Effector CD4-positive, alpha-beta T cell (primary cell): Measurements from ENCODE around the gene FDX2. TPM values are rescaled to one million over a fixed set of nuclear protein-coding genes. Genes with fewer than 3 reads are reported as not detected.
A peak's percentile ranks its signal among the peaks of the same experiment; 100 is the strongest.
"Not testable (repeated sequence)": the region's sequence is repeated elsewhere in the genome, so short reads cannot be mapped to it uniquely, and the experiment has no call there.

Source experiments
- DNase-seq: peaks from one replicate; pipeline ENCODE4 v3.0.0-alpha.2; 2020
- total RNA-seq: gene quantifications from one replicate; lab custom pipeline; 2026; lab: John Stamatoyannopoulos, UW

The FDX2 gene
- not detected for total RNA-seq

- DNase-seq, result peak; percentile 93
Measured at GRCh38 chr19:10315335-10316214, at the start of gene FDX2. TSS of gene FDX2 (minus strand) at chr19:10316015. CDS start at chr19:10315996, 19 bp downstream.

GRCh38 chr19:10365518-10365917 is 49.7 kb upstream of the FDX2 start:
- no peak for DNase-seq

GRCh38 chr19:10364644-10365043 is 48.8 kb upstream of the FDX2 start:
- DNase-seq, result no peak

- no peak for DNase-seq
Measured at GRCh38 chr19:10363789-10364281, 48.0 kb upstream of the FDX2 start.

- DNase-seq, result no peak
Measured at GRCh38 chr19:10362259-10362658, 46.4 kb upstream of the FDX2 start.

- DNase-seq, result no peak
Measured at GRCh38 chr19:10361569-10362011, 45.8 kb upstream of the FDX2 start.

GRCh38 chr19:10356431-10356830 is 40.6 kb upstream of the FDX2 start:
- DNase-seq, result no peak

GRCh38 chr19:10353793-10354391 is 38.1 kb upstream of the FDX2 start:
- DNase-seq, result no peak

GRCh38 chr19:10352764-10353671 is 37.2 kb upstream of the FDX2 start:
- no peak for DNase-seq

- no peak for DNase-seq
Measured at GRCh38 chr19:10346509-10346908, 30.7 kb upstream of the FDX2 start.

GRCh38 chr19:10344780-10345179 is 29.0 kb upstream of the FDX2 start:
- no peak for DNase-seq

GRCh38 chr19:10343495-10343894 is 27.7 kb upstream of the FDX2 start:
- DNase-seq, result no peak

- DNase-seq, result no peak
Measured at GRCh38 chr19:10339977-10340376, 24.2 kb upstream of the FDX2 start.

GRCh38 chr19:10339380-10339960 is 23.7 kb upstream of the FDX2 start, which contains the start of gene ICAM3:
TSS of gene ICAM3 (minus strand) at chr19:10339624. CDS start at chr19:10339614, 10 bp downstream.
- DNase-seq, result peak; percentile 37

- no peak for DNase-seq
Measured at GRCh38 chr19:10338940-10339339, 23.1 kb upstream of the FDX2 start.

GRCh38 chr19:10336725-10337124 is 20.9 kb upstream of the FDX2 start:
- not testable (repeated sequence) for DNase-seq

- DNase-seq, result no peak
Measured at GRCh38 chr19:10335352-10335985, 19.7 kb upstream of the FDX2 start.

- DNase-seq, result no peak
Measured at GRCh38 chr19:10334588-10335351, 19.0 kb upstream of the FDX2 start.

- no peak for DNase-seq
Measured at GRCh38 chr19:10333758-10334587, 18.2 kb upstream of the FDX2 start.
